Measurements from ENCODE around the gene DPP6.

Gene DPP6

GRCh38 chr7:154868921-154869320 lies 816.7 kb downstream of the DPP6 start:
- no peak for DNase-seq (ENCODE audit: low spot score)
- no peak for TF ChIP-seq CTCF (IDR thresholded peaks at IDR 0.05; ENCODE audit: extremely low read depth, insufficient read depth, missing control alignments)
- in situ Hi-C loops (cut with MboI; ENCODE audit: low pct_unique_long_range_greater_than_20kb, low sequenced_read_pairs, unreplicated experiment) = no loop called here

- DNase-seq (ENCODE audit: low spot score) = no peak
- TF ChIP-seq CTCF (IDR thresholded peaks at IDR 0.05; ENCODE audit: extremely low read depth, insufficient read depth, missing control alignments) = no peak
- in situ Hi-C loops (cut with MboI; ENCODE audit: low pct_unique_long_range_greater_than_20kb, low sequenced_read_pairs, unreplicated experiment) = no loop called here
These were observed 817.2 kb downstream of the DPP6 start for GRCh38 chr7:154869436-154869835.

GRCh38 chr7:154871507-154871906 lies 819.3 kb downstream of the DPP6 start:
- in situ Hi-C loops (cut with MboI; ENCODE audit: low pct_unique_long_range_greater_than_20kb, low sequenced_read_pairs, unreplicated experiment) = no loop called here

GRCh38 chr7:154871928-154872750 lies 819.9 kb downstream of the DPP6 start:
- in situ Hi-C loops (cut with MboI; ENCODE audit: low pct_unique_long_range_greater_than_20kb, low sequenced_read_pairs, unreplicated experiment) = no loop called here
- no peak for TF ChIP-seq CTCF (IDR thresholded peaks at IDR 0.05; ENCODE audit: extremely low read depth, insufficient read depth, missing control alignments)
- DNase-seq (ENCODE audit: low spot score) = no peak

More at GRCh38 chr7:154871507-154871906, 819.3 kb downstream of the DPP6 start:
- no peak for DNase-seq (ENCODE audit: low spot score)
- no peak for TF ChIP-seq CTCF (IDR thresholded peaks at IDR 0.05; ENCODE audit: extremely low read depth, insufficient read depth, missing control alignments)

- no peak for DNase-seq (ENCODE audit: low spot score)
- no peak for TF ChIP-seq CTCF (IDR thresholded peaks at IDR 0.05; ENCODE audit: extremely low read depth, insufficient read depth, missing control alignments)
- in situ Hi-C loops (cut with MboI; ENCODE audit: low pct_unique_long_range_greater_than_20kb, low sequenced_read_pairs, unreplicated experiment) = no loop called here
These were observed 820.8 kb downstream of the DPP6 start for GRCh38 chr7:154872811-154873499.

- DNase-seq (ENCODE audit: low spot score) = no peak
- TF ChIP-seq CTCF (IDR thresholded peaks at IDR 0.05; ENCODE audit: extremely low read depth, insufficient read depth, missing control alignments) = no peak
- in situ Hi-C loops (cut with MboI; ENCODE audit: low pct_unique_long_range_greater_than_20kb, low sequenced_read_pairs, unreplicated experiment) = no loop called here
These were observed 821.4 kb downstream of the DPP6 start for GRCh38 chr7:154873500-154874121.

Measured in GM13977 (cell line).